GM18499 (cell line): Measurements from ENCODE around the gene METTL9.
"Not testable (repeated sequence)": the region's sequence is repeated elsewhere in the genome, so short reads cannot be mapped to it uniquely, and the experiment has no call there.

Source experiments
- ATAC-seq: cut with Tn5 transposase; IDR thresholded peaks from one replicate; pipeline ENCODE4 v1.9.1; 2021; ENCODE audit warnings: moderate number of reproducible peaks; ENCODE audit not compliant: insufficient read depth, unreplicated experiment

The METTL9 gene

GRCh38 chr16:21631376-21631775 is 32.0 kb downstream of the METTL9 start:
- ATAC-seq = not testable (repeated sequence)

GRCh38 chr16:21631951-21632575 is 32.7 kb downstream of the METTL9 start:
- not testable (repeated sequence) for ATAC-seq

GRCh38 chr16:21634216-21634615 is 34.8 kb downstream of the METTL9 start:
- no peak for ATAC-seq

- ATAC-seq = not testable (repeated sequence)
Measured at GRCh38 chr16:21635694-21636093, 36.3 kb downstream of the METTL9 start.

- ATAC-seq = no peak
Measured at GRCh38 chr16:21637032-21637968, 37.9 kb downstream of the METTL9 start.

GRCh38 chr16:21638573-21638975 is 39.2 kb downstream of the METTL9 start:
- no peak for ATAC-seq

- ATAC-seq = no peak
Measured at GRCh38 chr16:21639493-21639892, 40.1 kb downstream of the METTL9 start.

GRCh38 chr16:21641916-21642315 is 42.5 kb downstream of the METTL9 start:
- no peak for ATAC-seq

- ATAC-seq = no peak
Measured at GRCh38 chr16:21642861-21643260, 43.5 kb downstream of the METTL9 start.

- ATAC-seq = no peak
Measured at GRCh38 chr16:21643785-21644184, 44.4 kb downstream of the METTL9 start.

- ATAC-seq = no peak
Measured at GRCh38 chr16:21644674-21645073, 45.3 kb downstream of the METTL9 start.

GRCh38 chr16:21645261-21645721 is 45.9 kb downstream of the METTL9 start:
- ATAC-seq = no peak

GRCh38 chr16:21646091-21646490 is 46.7 kb downstream of the METTL9 start:
- ATAC-seq = no peak

GRCh38 chr16:21646721-21647561 is 47.6 kb downstream of the METTL9 start:
- peak; percentile 80 for ATAC-seq

GRCh38 chr16:21647562-21648164 is 48.3 kb downstream of the METTL9 start:
- no peak for ATAC-seq

- ATAC-seq = not testable (repeated sequence)
Measured at GRCh38 chr16:21649826-21650406, 50.5 kb downstream of the METTL9 start.

GRCh38 chr16:21650521-21650920 is 51.1 kb downstream of the METTL9 start:
- no peak for ATAC-seq

GRCh38 chr16:21651515-21651914 is 52.1 kb downstream of the METTL9 start:
- no peak for ATAC-seq

- no peak for ATAC-seq
Measured at GRCh38 chr16:21652453-21652852, 53.1 kb downstream of the METTL9 start, which contains the start of gene IGSF6. Gene IGSF6, minus strand, starts transcription at chr16:21652608. Its CDS starts 10 bp downstream, at chr16:21652598.

GRCh38 chr16:21653571-21653970 is 54.2 kb downstream of the METTL9 start:
- ATAC-seq = no peak
